GM12864 (cell line): Measurements from ENCODE around the gene RNF34.

Experiments used
- DNase-seq: peaks from one replicate; pipeline ENCODE4 v3.0.0-alpha.2; 2011; ENCODE audit warnings: low read depth
- H3K4me3 ChIP-seq: 2 replicates; pipeline ENCODE4 v1.5.1; 2011; ENCODE audit warnings: mild to moderate bottlenecking, low read depth, low read length, control low read depth
- TF ChIP-seq, protein P1 (sequence below): IDR thresholded peaks from 2 replicates; pipeline ENCODE4 v1.5.1; 2011; ENCODE audit warnings: low read depth, mild to moderate bottlenecking, moderate library complexity, low read length, control low read depth, inconsistent platforms; ENCODE audit errors: missing control alignments

RNF34 gene

DNA sequence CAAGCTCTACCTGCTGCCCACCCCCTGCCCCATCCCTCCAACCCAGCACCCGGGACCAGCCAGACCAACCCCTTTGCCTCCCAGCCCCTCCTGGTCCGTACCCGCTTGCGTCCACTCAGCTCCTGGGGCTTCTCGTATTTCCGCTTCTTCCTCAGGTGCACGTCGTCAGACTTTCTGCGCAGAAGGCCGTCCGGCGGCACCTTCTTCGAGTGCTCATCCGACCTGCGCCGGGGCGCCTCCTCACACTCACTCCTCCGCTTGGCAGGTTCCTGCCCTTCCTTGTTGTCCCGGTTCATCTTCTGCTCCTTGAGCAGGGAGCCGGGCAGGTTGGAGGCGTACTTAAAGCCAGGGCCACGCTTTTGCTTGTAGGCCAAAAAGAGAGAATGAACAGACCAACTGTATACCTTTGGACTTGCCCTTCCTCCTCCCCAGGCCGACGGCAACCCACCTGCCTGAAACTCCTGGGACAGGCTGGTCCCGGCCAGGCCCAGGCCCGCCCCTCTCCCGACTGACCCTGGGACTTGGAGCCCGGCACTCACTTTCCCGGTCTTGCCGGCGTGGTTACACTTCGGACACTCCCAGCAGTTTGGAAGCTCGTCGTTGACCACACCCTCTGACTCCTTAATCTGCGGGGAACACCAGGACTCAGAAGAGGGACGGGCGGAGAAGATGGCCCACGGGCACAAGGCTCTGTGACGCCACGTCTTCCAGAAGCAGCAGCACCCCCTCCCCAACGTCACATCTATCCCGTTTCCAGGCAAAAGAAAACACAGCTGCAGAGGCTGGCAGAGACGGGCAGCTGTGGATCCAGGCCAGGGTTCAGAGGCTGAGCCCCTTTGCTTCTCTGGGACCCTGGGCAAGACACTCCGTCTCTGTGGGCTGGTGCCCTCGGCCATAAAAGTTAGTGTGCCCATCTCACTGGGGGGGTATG is 44.3 kb downstream of the RNF34 start:
- H3K4me3 ChIP-seq = no peak overlapping the region
- TF ChIP-seq, protein P1, sequence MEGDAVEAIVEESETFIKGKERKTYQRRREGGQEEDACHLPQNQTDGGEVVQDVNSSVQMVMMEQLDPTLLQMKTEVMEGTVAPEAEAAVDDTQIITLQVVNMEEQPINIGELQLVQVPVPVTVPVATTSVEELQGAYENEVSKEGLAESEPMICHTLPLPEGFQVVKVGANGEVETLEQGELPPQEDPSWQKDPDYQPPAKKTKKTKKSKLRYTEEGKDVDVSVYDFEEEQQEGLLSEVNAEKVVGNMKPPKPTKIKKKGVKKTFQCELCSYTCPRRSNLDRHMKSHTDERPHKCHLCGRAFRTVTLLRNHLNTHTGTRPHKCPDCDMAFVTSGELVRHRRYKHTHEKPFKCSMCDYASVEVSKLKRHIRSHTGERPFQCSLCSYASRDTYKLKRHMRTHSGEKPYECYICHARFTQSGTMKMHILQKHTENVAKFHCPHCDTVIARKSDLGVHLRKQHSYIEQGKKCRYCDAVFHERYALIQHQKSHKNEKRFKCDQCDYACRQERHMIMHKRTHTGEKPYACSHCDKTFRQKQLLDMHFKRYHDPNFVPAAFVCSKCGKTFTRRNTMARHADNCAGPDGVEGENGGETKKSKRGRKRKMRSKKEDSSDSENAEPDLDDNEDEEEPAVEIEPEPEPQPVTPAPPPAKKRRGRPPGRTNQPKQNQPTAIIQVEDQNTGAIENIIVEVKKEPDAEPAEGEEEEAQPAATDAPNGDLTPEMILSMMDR = no peak
- DNase-seq = no peak

DNA sequence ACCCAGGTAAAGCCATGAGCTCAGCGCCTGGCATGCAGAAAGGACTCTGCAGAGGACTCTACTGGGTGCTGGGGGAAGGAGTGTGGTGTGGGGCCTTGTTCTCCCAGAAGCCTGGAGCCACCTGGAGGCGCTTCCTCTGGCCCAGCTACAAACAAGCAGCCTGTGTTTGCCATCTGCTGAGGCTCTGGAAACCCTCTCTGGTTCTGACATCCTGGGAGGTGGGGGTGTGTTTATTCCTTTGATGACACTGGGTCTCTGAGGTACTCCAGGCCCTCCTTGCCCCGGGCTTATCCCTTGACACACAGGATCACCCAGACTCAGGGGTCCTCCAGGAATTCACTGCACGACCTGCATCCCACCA is 44.9 kb downstream of the RNF34 start:
- TF ChIP-seq, protein P1 = no peak
- no peak for DNase-seq
- H3K4me3 ChIP-seq = no peak overlapping the region

DNA sequence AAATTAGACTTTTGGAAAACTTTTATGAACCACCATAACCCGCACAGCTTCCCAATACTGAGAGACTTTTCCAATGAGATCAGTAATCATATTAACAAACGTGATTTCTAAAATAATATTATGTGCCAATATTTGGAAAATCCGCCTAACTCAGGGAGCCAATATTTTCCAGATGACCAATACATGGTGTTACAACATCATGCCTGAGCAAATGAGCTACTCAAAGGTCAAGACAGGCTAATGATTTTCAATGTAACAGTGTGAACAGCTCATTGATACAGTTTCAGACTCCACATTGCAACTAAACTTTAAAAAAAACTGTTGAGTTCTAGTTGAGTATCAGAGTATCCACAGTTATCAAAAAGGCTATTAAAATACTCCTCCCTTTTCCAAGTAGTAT is 46.8 kb downstream of the RNF34 start:
- H3K4me3 ChIP-seq = no peak overlapping the region
- DNase-seq = no peak
- TF ChIP-seq, protein P1 = no peak

DNA sequence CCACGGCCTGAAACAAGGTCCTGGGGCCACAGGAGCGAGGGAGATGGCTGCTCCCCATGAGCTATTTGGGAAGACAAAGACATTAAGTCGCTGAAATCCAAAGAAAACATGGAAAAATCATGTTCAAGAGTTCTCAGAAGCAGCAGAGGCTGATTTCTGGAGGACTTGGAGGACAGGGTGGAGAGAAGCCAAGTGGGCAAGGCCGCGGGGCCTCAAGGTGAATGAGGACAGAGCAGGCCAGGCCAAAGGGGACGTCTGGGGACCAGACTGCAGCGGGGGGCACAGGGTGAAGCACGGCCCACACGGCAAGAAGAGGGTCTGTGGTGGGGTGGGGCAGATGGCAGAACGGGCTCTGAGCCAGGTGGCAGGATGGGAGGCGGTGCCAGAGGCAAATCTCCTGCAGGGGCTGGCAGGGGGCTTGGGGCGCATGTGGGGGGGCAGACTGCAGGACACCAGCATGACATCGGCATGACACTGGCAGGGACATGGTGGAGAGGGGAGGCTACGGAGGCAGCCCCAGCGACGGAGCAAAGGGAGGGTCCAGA is 48.9 kb downstream of the RNF34 start:
- DNase-seq = no peak
- H3K4me3 ChIP-seq = no peak overlapping the region
- TF ChIP-seq, protein P1 = no peak

DNA sequence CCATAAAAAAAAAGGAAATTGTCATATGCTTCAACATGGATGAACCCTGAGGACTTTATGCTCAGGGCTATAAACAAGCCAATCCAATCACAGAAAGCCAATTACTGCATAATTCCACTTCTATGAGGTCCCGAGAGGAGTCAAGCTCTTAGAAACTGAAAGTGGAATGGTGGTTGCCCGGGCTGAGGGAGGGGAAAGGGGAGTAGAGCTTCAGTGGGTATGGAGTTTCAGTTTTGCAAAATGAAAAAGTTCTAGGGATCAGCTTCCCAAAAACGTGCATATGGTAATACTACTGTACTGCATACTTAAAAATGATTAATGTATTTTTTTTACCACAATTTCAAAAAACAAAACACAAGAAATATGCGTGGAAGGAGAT is 52.0 kb downstream of the RNF34 start:
- TF ChIP-seq, protein P1 = no peak
- H3K4me3 ChIP-seq = no peak overlapping the region
- no peak for DNase-seq

DNA sequence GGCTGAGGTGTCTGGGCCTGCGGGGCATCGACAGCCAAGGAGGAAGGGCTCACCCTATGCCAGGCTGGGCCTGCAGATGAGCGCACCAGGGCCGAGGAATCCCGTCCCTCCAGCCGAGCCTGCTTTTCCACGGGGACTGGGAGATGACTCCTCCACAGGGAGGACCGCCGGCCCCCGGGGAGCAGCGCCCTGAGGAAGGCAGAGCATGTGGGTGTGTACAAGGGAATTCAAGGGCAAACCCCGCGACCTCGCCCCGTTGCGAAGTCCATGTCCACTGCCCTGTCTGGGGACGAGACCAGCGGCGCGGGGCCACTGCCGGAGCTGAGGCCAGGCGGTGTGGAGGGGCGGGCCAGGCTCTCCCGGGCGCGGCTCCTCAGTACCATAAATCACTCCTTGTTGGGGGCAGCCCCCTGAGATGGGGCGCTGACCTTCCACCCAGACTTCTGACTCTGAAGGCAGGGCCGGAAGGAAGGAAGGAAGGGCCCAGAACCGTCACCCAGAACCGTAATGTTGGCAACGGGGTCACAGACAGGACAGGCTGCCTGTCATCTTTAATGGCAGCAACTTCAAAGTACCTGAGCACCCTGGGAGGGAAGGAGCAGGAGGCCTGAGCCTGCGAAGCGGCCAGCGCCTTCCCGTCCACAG is 52.5 kb downstream of the RNF34 start:
- DNase-seq = no peak
- H3K4me3 ChIP-seq = no peak overlapping the region
- TF ChIP-seq, protein P1 = no peak
